ENCODE results near the gene TBATA. TPM values are rescaled to one million over a fixed set of nuclear protein-coding genes. Genes with fewer than 3 reads are reported as not detected.

Gene TBATA, protein sequence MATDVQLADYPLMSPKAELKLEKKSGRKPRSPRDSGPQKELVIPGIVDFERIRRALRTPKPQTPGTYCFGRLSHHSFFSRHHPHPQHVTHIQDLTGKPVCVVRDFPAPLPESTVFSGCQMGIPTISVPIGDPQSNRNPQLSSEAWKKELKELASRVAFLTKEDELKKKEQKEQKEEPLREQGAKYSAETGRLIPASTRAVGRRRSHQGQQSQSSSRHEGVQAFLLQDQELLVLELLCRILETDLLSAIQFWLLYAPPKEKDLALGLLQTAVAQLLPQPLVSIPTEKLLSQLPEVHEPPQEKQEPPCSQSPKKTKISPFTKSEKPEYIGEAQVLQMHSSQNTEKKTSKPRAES
- total RNA-seq (not detected), polyA plus RNA-seq (ENCODE audit: insufficient read length in 6 of 6) (not detected)
- long read RNA-seq, donor 1: 0 reads
- long read RNA-seq, donor 2: 0 reads
- long read RNA-seq, donor 3: 0 reads
- long read RNA-seq, donor 4: 0 reads
- long read RNA-seq, donor 5: 0 reads
- long read RNA-seq, donor 6: 0 reads
- long read RNA-seq, donor 7: 0 reads
- long read RNA-seq, donor 8: 0 reads
- long read RNA-seq, donor 9: 0 reads
- long read RNA-seq, donor 10: 0 reads
- long read RNA-seq, donor 11: 0 reads
- long read RNA-seq, donor 12: 0 reads

DNA sequence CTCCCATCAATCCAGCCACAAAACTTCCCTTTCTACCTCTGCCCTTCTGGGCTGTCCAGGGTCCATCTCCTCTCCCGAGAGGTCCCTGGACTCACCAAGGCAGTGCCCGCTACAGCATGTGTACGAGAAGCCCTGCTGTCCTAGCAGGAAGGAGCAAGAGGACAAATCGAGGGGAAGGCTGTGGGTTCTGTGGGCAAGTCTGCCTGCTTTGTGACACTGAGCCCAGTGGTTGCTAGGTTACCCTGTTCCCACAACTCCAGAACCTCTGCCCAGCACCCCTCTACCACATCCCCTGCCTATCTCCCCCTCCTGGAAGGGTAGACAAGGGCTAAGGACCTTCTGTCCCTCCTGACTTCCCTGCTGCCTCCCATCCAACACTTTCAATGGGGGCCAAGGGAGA lies at the start of gene TBATA:
Gene TBATA (minus strand): TSS at position 188 of the 400 bp plus-strand sequence. CDS start 1,998 bp downstream, outside the sequence.
- intact Hi-C loops (cut with DNase I): no loop called here
- H3K4me1 ChIP-seq: no peaks in the 10 kb centered on the region
- no peaks in the 10 kb centered on the region for H3K27me3 ChIP-seq
- no peak within 1 kb of the TSS for H3K27ac ChIP-seq
- peak; percentile 22 for ATAC-seq
- no peaks in the 10 kb centered on the region for H3K9me3 ChIP-seq
- TF ChIP-seq, protein P1, sequence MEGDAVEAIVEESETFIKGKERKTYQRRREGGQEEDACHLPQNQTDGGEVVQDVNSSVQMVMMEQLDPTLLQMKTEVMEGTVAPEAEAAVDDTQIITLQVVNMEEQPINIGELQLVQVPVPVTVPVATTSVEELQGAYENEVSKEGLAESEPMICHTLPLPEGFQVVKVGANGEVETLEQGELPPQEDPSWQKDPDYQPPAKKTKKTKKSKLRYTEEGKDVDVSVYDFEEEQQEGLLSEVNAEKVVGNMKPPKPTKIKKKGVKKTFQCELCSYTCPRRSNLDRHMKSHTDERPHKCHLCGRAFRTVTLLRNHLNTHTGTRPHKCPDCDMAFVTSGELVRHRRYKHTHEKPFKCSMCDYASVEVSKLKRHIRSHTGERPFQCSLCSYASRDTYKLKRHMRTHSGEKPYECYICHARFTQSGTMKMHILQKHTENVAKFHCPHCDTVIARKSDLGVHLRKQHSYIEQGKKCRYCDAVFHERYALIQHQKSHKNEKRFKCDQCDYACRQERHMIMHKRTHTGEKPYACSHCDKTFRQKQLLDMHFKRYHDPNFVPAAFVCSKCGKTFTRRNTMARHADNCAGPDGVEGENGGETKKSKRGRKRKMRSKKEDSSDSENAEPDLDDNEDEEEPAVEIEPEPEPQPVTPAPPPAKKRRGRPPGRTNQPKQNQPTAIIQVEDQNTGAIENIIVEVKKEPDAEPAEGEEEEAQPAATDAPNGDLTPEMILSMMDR (IDR thresholded peaks at IDR 0.05): no peak
- H3K4me3 ChIP-seq: no peak within 1 kb of the TSS
- no peak for DNase-seq
- no peaks in the 10 kb centered on the region for H3K36me3 ChIP-seq

DNA sequence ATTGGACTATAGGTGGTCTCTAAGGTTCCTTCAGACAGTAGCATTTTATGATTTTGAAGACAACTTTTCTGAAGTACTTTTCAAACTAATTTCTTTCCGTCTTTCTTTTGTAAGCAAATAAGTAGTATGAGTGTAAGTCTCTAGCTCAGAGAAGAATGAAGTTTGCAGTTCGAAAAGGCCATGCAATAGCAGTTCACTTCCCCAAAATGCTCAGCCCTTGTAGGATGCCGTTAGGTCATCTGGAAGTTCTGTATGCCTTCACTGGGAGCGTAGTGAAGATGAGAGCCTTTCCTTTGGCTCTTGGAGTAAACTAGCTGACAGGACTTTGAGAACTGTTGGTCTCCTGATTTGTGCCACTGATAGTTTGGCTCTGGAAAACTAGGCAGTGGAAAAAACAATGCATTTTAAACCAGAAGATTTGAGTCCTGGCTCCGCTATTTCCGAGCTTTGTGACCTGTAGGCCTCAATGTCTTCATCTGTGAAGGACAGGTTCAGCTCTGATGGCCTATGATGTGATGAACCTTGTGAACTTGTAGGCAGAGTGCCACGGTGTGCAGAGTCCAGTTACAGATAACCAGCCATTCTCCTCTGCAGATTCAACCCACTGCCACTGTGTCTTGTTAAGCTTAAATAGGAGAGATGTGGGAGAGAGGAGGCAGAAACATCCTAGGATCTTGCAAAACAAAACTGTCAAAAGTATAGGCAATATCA lies 49.4 kb upstream of the TBATA start:
- Histone ChIP-seq H3K4me1 (peaks cover 0 to 49% of the 10 kb centered on the region in 2 donors), H3K36me3 (peaks cover 0 to 6% of the 10 kb centered on the region in 2 donors), H3K9me3 (no peaks in the 10 kb centered on the region), H3K27me3 (no peaks in the 10 kb centered on the region), H3K4me3 (no peak overlapping the region), H3K27ac (peak overlapping the region; percentile 60 to 73)
- ATAC-seq (no peak), DNase-seq (no peak)
- intact Hi-C loops (cut with DNase I): no loop called here
- TF ChIP-seq, protein P1 (IDR thresholded peaks at IDR 0.05): no peak

DNA sequence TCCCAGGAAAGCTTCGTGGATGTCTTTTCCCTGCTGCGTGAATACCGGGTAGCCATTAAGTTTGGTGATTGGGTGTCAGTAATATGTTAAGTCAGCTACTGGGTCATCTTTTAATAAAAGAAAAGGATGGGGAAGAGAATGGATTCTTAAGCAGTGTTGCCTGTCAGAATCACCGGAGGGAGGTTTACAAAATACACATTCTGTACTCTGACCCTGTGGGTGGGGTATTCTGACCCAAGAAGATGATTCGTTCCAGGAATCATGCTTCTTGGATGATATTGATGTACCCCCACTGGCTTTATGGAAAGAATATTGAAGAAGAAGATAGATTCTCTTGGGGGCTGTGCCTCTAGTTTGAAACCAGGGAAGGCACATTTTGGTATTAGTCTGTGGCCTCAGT lies 48.8 kb upstream of the TBATA start:
- DNase-seq: no peak
- Histone ChIP-seq H3K4me1 (peaks cover 0 to 49% of the 10 kb centered on the region in 2 donors), H3K36me3 (peaks cover 0 to 6% of the 10 kb centered on the region in 2 donors), H3K9me3 (no peaks in the 10 kb centered on the region), H3K27me3 (no peaks in the 10 kb centered on the region), H3K27ac (peak overlapping the region; percentile 60 to 73), H3K4me3 (no peak overlapping the region)
- TF ChIP-seq, protein P1 (IDR thresholded peaks at IDR 0.05): no peak
- intact Hi-C loops (cut with DNase I): no loop called here
- ATAC-seq: no peak

DNA sequence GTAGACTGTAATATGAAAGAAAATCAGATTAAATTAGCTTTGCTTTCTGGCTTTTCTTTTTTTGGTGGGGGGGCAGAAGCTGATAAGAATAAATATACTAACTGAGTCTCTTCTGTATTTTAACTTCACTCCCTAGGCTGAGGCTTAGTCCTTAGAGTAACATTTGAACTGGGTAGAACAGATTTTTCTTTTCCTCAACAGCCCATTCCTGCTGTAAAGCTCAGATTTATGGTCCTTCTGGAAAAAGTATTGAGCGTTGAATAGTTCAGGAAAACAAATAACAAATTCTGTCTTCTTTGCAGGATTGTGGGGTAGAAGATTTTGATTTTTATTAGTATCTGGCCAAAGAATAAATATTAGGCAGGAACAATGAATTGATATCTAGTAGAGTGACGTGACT lies 48.4 kb upstream of the TBATA start:
- Histone ChIP-seq H3K36me3 (peaks cover 0 to 9% of the 10 kb centered on the region in 2 donors), H3K4me1 (peaks cover 0 to 49% of the 10 kb centered on the region in 2 donors), H3K4me3 (no peak overlapping the region), H3K27ac (peak overlapping the region; percentile 60 to 73), H3K9me3 (no peaks in the 10 kb centered on the region), H3K27me3 (no peaks in the 10 kb centered on the region)
- DNase-seq: peak in 1 of 4 donors; percentile 50
- ATAC-seq: no peak
- TF ChIP-seq, protein P1 (IDR thresholded peaks at IDR 0.05): no peak
- intact Hi-C loops (cut with DNase I): no loop called here
